ENCODE data around the gene SMIM31.

The SMIM31 gene

DNA sequence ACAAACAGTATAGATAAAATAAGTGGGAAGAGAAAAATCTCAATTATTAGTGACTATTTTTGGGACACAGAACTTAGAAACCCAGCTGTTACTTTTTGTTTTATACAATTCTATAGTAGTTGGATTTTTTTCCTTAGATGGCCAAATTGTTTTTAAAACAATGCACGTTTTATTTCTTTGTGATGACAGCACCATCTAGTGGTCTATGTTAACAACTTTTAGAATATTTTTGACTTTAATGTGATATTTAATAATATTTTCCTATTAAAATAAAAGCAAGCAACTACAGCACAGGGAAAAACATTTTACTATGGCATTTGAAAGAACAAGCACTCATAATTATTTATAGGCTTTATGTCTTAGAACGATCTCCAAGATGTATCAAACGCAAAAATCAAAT, 5.6 kb upstream of the SMIM31 start:
- Histone ChIP-seq H3K9ac (ENCODE audit: insufficient read length) (peak overlapping the region; percentile 27), H3K9me3 (ENCODE audit: low read depth, low read length) (peaks cover 12% of the 10 kb centered on the region; the same call in 1 of the 2 replicates), H3K4me3 (no peak overlapping the region), H3K36me3 (ENCODE audit: insufficient read depth, low read length) (peaks cover 9% of the 10 kb centered on the region), H3K27ac (peak overlapping the region; percentile 93)
- DNase-seq (ENCODE audit: low read depth, low spot score) = no peak
- TF ChIP-seq FOXP2 (optimal IDR thresholded peaks at IDR 0.05; ENCODE audit: control extremely low read depth, extremely low read length, insufficient read depth) (no peak), EZH2 (IDR thresholded peaks at IDR 0.05) (no peak), POLR2AphosphoS5 (IDR thresholded peaks at IDR 0.05; ENCODE audit: borderline replicate concordance, low read depth, low read length) (no peak)

DNA sequence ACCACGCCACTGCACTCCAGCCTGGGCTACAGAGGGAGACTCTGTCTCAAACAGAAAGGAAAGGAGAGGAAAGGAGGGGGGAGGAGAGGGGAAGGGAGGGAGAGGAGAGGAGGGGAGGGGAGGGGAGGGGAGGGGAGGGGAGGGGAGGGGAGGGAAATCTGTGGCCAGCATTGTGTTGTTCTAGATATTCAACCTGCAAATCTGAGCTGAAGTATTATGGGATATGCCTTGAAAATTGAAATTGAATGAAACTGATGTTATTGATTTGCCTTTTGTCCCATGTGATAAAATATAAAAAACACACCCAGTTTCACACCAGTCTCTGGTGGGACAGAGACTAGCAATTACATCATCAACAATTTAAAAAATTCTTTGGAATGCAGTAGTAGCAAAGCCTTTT, 1.5 kb downstream of the SMIM31 start:
- Histone ChIP-seq H3K36me3 (ENCODE audit: insufficient read depth, low read length) (no peaks in the 10 kb centered on the region), H3K9me3 (ENCODE audit: low read depth, low read length) (no peaks in the 10 kb centered on the region), H3K27ac (no peak overlapping the region), H3K9ac (ENCODE audit: insufficient read length) (no peak overlapping the region), H3K4me3 (no peak overlapping the region)
- DNase-seq (ENCODE audit: low read depth, low spot score) = no peak
- no peak for TF ChIP-seq FOXP2 (optimal IDR thresholded peaks at IDR 0.05; ENCODE audit: control extremely low read depth, extremely low read length, insufficient read depth)
- TF ChIP-seq EZH2 (IDR thresholded peaks at IDR 0.05) = no peak

DNA sequence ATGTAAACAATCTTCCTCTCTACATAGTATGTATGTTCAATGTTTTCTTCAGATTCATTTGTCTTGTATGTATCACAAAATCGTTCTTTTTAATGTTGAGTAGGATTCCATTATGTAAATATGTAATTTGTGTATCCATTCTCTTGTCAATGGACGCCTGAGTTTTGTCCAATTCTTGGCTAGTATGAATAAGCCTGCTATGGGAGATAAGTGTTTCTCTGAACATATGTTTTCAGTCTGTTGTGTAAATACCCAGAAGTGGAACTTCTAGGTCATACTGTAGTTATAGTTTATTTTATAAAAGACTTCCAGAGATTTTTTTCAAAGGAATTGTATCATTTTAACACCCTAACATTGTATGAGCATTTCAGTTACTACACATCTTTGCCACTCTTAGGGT, 2.8 kb downstream of the SMIM31 start:
- Histone ChIP-seq H3K9me3 (ENCODE audit: low read depth, low read length) (no peaks in the 10 kb centered on the region), H3K27ac (no peak overlapping the region), H3K4me3 (no peak overlapping the region), H3K9ac (ENCODE audit: insufficient read length) (no peak overlapping the region), H3K36me3 (ENCODE audit: insufficient read depth, low read length) (no peaks in the 10 kb centered on the region)
- TF ChIP-seq EZH2 (IDR thresholded peaks at IDR 0.05) (no peak), FOXP2 (optimal IDR thresholded peaks at IDR 0.05; ENCODE audit: control extremely low read depth, extremely low read length, insufficient read depth) (no peak), POLR2AphosphoS5 (IDR thresholded peaks at IDR 0.05; ENCODE audit: borderline replicate concordance, low read depth, low read length) (no peak)
- DNase-seq (ENCODE audit: low read depth, low spot score) = no peak

DNA sequence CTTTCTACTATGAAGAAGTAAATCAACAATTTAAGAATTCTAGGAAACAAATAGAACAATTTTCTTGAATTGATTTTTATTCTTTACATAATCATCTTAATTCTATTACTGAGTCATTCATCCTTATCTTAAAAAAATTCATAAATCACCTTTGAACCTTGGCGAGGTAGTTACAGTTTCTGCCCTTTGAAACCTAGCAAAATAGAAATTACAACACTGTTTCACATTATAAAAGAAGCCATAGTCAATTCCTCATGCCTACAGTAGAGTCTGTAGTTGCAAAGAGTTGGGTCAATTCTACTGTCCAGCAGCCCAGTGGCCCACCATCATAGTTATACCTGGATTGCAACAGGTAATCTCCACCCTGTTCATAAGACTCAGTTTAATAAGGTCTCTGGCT, 7.3 kb downstream of the SMIM31 start:
- TF ChIP-seq EZH2 (IDR thresholded peaks at IDR 0.05) = no peak
- no peak for TF ChIP-seq FOXP2 (optimal IDR thresholded peaks at IDR 0.05; ENCODE audit: control extremely low read depth, extremely low read length, insufficient read depth)
- no peak for TF ChIP-seq POLR2AphosphoS5 (IDR thresholded peaks at IDR 0.05; ENCODE audit: borderline replicate concordance, low read depth, low read length)
- Histone ChIP-seq H3K36me3 (ENCODE audit: insufficient read depth, low read length) (no peaks in the 10 kb centered on the region), H3K27ac (no peak overlapping the region), H3K4me3 (no peak overlapping the region), H3K9ac (ENCODE audit: insufficient read length) (no peak overlapping the region), H3K9me3 (ENCODE audit: low read depth, low read length) (no peaks in the 10 kb centered on the region)
- no peak for DNase-seq (ENCODE audit: low read depth, low spot score)

DNA sequence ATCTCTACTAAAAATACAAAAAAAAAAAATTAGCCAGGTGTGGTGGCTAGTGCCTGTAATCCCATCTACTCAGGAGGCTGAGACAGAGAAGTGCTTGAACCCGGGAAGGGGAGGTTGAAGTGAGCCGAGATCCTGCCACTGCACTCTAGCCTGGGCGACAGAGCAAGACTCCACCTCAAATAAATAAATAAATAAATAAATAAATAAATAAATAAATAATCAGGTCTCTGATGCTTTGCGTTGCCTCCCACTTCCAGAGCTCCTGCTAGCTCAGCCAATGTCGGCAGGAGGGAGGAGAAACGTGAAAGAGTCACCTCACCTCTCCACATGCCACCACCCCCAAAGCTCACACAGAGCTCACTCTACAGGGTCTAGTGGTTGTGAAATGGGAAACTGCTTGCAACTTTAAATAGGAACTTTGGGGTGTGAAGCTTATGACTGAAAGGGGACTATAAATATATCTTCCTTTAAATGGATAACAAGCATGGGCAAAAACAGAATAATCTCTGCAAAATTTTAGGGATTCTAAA, 7.9 kb downstream of the SMIM31 start:
- Histone ChIP-seq H3K9ac (ENCODE audit: insufficient read length) (no peak overlapping the region), H3K4me3 (no peak overlapping the region), H3K36me3 (ENCODE audit: insufficient read depth, low read length) (no peaks in the 10 kb centered on the region), H3K27ac (no peak overlapping the region), H3K9me3 (ENCODE audit: low read depth, low read length) (no peaks in the 10 kb centered on the region)
- no peak for DNase-seq (ENCODE audit: low read depth, low spot score)
- TF ChIP-seq FOXP2 (optimal IDR thresholded peaks at IDR 0.05; ENCODE audit: control extremely low read depth, extremely low read length, insufficient read depth) (no peak), EZH2 (IDR thresholded peaks at IDR 0.05) (no peak), POLR2AphosphoS5 (IDR thresholded peaks at IDR 0.05; ENCODE audit: borderline replicate concordance, low read depth, low read length) (no peak)

DNA sequence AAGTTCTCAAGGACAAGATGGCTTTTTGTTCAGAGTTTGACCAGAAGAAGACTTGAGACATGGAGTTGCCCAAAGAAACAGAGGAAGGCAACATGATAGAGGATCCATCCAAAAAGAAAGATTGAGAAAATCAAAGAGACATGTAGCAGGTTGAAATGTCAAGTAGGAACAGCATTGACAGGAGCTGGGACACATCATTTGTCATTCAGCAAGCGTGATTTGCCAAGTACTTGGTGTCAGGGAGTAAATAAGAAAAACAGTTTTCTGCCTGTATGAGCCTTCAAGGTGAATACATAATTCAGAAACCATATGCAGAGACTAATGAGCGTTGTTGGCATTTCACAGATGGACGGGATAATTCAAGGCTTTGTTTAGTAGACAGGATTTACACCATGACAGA, 11.2 kb downstream of the SMIM31 start:
- Histone ChIP-seq H3K36me3 (ENCODE audit: insufficient read depth, low read length) (no peaks in the 10 kb centered on the region), H3K27ac (no peak overlapping the region), H3K9ac (ENCODE audit: insufficient read length) (no peak overlapping the region), H3K4me3 (no peak overlapping the region), H3K9me3 (ENCODE audit: low read depth, low read length) (no peaks in the 10 kb centered on the region)
- TF ChIP-seq FOXP2 (optimal IDR thresholded peaks at IDR 0.05; ENCODE audit: control extremely low read depth, extremely low read length, insufficient read depth) (no peak), POLR2AphosphoS5 (IDR thresholded peaks at IDR 0.05; ENCODE audit: borderline replicate concordance, low read depth, low read length) (no peak), EZH2 (IDR thresholded peaks at IDR 0.05) (no peak)
- DNase-seq (ENCODE audit: low read depth, low spot score) = no peak

DNA sequence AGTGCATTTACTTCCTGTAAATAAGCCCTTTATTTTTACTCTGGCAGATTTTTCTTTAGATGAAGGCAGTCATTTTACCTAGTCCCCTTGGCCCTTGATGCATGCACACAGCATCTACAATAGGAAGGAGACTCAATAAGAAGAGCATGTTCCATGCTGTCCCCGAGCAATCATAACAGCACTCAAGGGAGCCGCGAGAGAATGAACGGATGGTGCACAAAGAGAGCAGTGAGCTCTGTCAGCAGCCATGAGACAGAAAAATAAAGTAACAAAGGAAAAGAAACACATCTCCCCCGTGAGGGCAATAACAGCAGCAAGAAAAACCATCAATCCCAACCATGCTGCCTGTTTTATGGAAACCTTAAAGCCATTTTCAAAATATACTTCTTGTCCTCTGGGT, 11.9 kb downstream of the SMIM31 start:
- no peaks in the 10 kb centered on the region for H3K36me3 ChIP-seq (ENCODE audit: insufficient read depth, low read length)
- peak overlapping the region; percentile 7; the same call in 1 of the 2 replicates for H3K27ac ChIP-seq
- H3K9me3 ChIP-seq (ENCODE audit: low read depth, low read length) = no peaks in the 10 kb centered on the region
- peak overlapping the region; percentile 12 for H3K9ac ChIP-seq (ENCODE audit: insufficient read length)
- TF ChIP-seq POLR2AphosphoS5 (IDR thresholded peaks at IDR 0.05; ENCODE audit: borderline replicate concordance, low read depth, low read length) = no peak
- no peak for TF ChIP-seq EZH2 (IDR thresholded peaks at IDR 0.05)
- no peak for TF ChIP-seq FOXP2 (optimal IDR thresholded peaks at IDR 0.05; ENCODE audit: control extremely low read depth, extremely low read length, insufficient read depth)
- no peak overlapping the region for H3K4me3 ChIP-seq
- no peak for DNase-seq (ENCODE audit: low read depth, low spot score)

DNA sequence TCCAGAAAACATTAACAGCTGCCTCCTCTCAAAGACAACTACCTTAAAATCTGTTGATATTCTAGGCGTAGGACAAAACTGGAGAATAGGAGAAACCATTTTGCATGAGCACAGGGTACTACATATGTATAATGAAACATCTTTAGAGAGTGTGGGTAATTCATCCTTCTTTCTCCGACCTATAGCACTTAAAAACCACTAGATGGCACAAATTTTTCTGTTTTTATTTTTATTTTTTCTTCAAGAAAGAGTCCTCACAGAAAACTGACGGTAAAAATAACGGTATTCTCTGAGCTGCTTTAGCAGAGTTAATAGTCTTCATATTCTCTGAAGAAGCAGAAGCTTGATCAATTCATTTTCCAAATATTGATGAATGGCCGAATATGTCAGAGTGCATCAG, 14.6 kb downstream of the SMIM31 start:
- 0 out of 2 replicates have a peak overlapping the region, but pooled peaks have one; percentile 19 for H3K4me3 ChIP-seq
- no peaks in the 10 kb centered on the region for H3K36me3 ChIP-seq (ENCODE audit: insufficient read depth, low read length)
- H3K9ac ChIP-seq (ENCODE audit: insufficient read length) = peak overlapping the region; percentile 39
- DNase-seq (ENCODE audit: low read depth, low spot score) = peak; percentile 40
- no peaks in the 10 kb centered on the region for H3K9me3 ChIP-seq (ENCODE audit: low read depth, low read length)
- H3K27ac ChIP-seq = peak overlapping the region; percentile 84
- TF ChIP-seq POLR2AphosphoS5 (IDR thresholded peaks at IDR 0.05; ENCODE audit: borderline replicate concordance, low read depth, low read length) = no peak
- TF ChIP-seq FOXP2 (optimal IDR thresholded peaks at IDR 0.05; ENCODE audit: control extremely low read depth, extremely low read length, insufficient read depth) = no peak
- no peak for TF ChIP-seq EZH2 (IDR thresholded peaks at IDR 0.05)
